Endothelial cell of umbilical vein (primary cell): ENCODE measurements around the gene GALK2. TPM values are rescaled to one million over a fixed set of nuclear protein-coding genes. Genes with fewer than 3 reads are reported as not detected.
A peak's percentile ranks its signal among the peaks of the same experiment; 100 is the strongest.

Experiments used
- BruUV-seq: library from RNA; stranded (reverse); fragments of 400-500 nt; replicated peaks from 2 replicates; lab custom pipeline; 2021; lab: Mats Ljungman, UMichigan
- CTCF ChIA-PET: fragments of 300-600, 350-600 bp; sonication (Branson Sonifier 250); formaldehyde crosslinking; loops from one replicate; lab custom pipeline; 2021; ENCODE audit warnings: antibody characterized with exemption, inconsistent platforms; lab: Charles Lee
- POLR2A ChIA-PET: fragments of 300-600, 350-600 bp; sonication (Branson Sonifier 250); formaldehyde crosslinking; loops from one replicate; lab custom pipeline; 2021; ENCODE audit warnings: antibody characterized with exemption, inconsistent platforms; lab: Charles Lee
- DNase-seq: peaks from one replicate; pipeline ENCODE4 v3.0.0-alpha.2; 2011; ENCODE audit warnings: low read depth, low spot score
- FAIRE-seq: peaks from 2 replicates; lab custom pipeline; 2011; peaks lifted over from hg19 to GRCh38; lab: Jason Lieb, UNC
- H2AFZ ChIP-seq: 2 replicates; pipeline ENCODE4 v1.6.0; 2012; ENCODE audit warnings: low read depth, low read length, control low read depth, inconsistent platforms
- H3K27ac ChIP-seq: 2 replicates; pipeline ENCODE4 v1.5.1; 2011; ENCODE audit warnings: low read depth, mild to moderate bottlenecking, control low read depth, low read length, moderate library complexity; ENCODE audit not compliant: insufficient read depth
- H3K27me3 ChIP-seq, 2 experiments: 2 replicates each; pipeline versions ENCODE4 v1.6.0 to v1.6.1; 2011; ENCODE audit warnings: low read length in 2 of 2, mixed read lengths in 1 of 2; ENCODE audit not compliant: control insufficient read depth in 2 of 2, insufficient read depth in 2 of 2
- H3K36me3 ChIP-seq, 2 experiments: 2 replicates in 1 of 2; 3 replicates in 1 of 2; pipeline ENCODE4 v1.5.1; 2011; ENCODE audit warnings: low read length in 2 of 2, mild to moderate bottlenecking in 1 of 2, moderate library complexity in 1 of 2; ENCODE audit not compliant: control insufficient read depth in 2 of 2, insufficient read depth in 2 of 2; ENCODE audit errors: extremely low read depth in 1 of 2
- H3K4me1 ChIP-seq: 3 replicates; pipeline ENCODE4 v1.5.1; 2011; ENCODE audit warnings: mild to moderate bottlenecking, low read length; ENCODE audit not compliant: control insufficient read depth, insufficient read depth; ENCODE audit errors: extremely low read depth
- H3K4me2 ChIP-seq: 2 replicates; pipeline ENCODE4 v1.6.1; 2011; ENCODE audit warnings: low read length, control low read depth, mixed read lengths; ENCODE audit not compliant: insufficient read depth
- H3K4me3 ChIP-seq, 3 experiments: fragments of 200-600 bp in 1 of 3; sonication (generic), shearing (Covaris generic) in 1 of 3; replicated peaks in 1 of 3; 2 replicates each; pipeline ENCODE4 v1.5.1; 2011 to 2016; ENCODE audit warnings: control low read depth in 3 of 3, low read length in 3 of 3, mild to moderate bottlenecking in 2 of 3, inconsistent platforms in 1 of 3, low read depth in 1 of 3, moderate library complexity in 1 of 3; ENCODE audit not compliant: insufficient read depth in 1 of 3
- H3K79me2 ChIP-seq: 2 replicates; pipeline ENCODE4 v1.6.0; 2012; ENCODE audit warnings: low read length, inconsistent platforms; ENCODE audit not compliant: control insufficient read depth, insufficient read depth
- H3K9ac ChIP-seq: replicated peaks from 2 replicates; pipeline ENCODE3; 2011; ENCODE audit warnings: low read length, control low read depth; ENCODE audit not compliant: insufficient read depth; ENCODE audit errors: extremely low read depth
- H3K9me1 ChIP-seq: replicated peaks from 3 replicates; pipeline ENCODE4 v1.6.0; 2011; ENCODE audit warnings: mild to moderate bottlenecking, low read length; ENCODE audit not compliant: control insufficient read depth, insufficient read depth; ENCODE audit errors: extremely low read depth
- H3K9me3 ChIP-seq: replicated peaks from 2 replicates; pipeline ENCODE4 v1.5.1; 2012; ENCODE audit warnings: low read length, inconsistent platforms; ENCODE audit not compliant: control insufficient read depth, insufficient read depth
- H4K20me1 ChIP-seq: replicated peaks from 2 replicates; pipeline ENCODE3; 2011; ENCODE audit warnings: mild to moderate bottlenecking, low read length; ENCODE audit not compliant: control insufficient read depth, insufficient read depth; ENCODE audit errors: extremely low read depth
- EZH2 ChIP-seq: IDR thresholded peaks from 2 replicates; pipeline ENCODE4 v1.6.1; 2012; ENCODE audit warnings: borderline replicate concordance, low read depth, mild to moderate bottlenecking, moderate library complexity, low read length, inconsistent platforms; ENCODE audit not compliant: severe bottlenecking
- FOS ChIP-seq: IDR thresholded peaks from 2 replicates; pipeline ENCODE4 v1.6.1; 2011; ENCODE audit warnings: mild to moderate bottlenecking, low read length, moderate library complexity, borderline replicate concordance; ENCODE audit not compliant: insufficient read depth
- GATA2 ChIP-seq: IDR thresholded peaks from 2 replicates; pipeline ENCODE4 v1.7.0; 2011; ENCODE audit warnings: low read depth, mild to moderate bottlenecking, moderate library complexity, mixed read lengths, low read length; ENCODE audit not compliant: insufficient read length, insufficient read depth
- POLR2A ChIP-seq: IDR thresholded peaks from 2 replicates; pipeline ENCODE4 v1.6.1; 2012; ENCODE audit warnings: low read depth, mild to moderate bottlenecking, control low read depth, low read length
- POLR2AphosphoS5 ChIP-seq: IDR thresholded peaks from 2 replicates; pipeline ENCODE4 v1.6.1; 2012; ENCODE audit warnings: low read depth, mild to moderate bottlenecking, control low read depth, low read length, moderate library complexity; ENCODE audit not compliant: insufficient read depth
- dilution Hi-C: fragments of 300-500 bp; cut with MboI; formaldehyde crosslinking; loops from one replicate; pipeline ENCODE4 v1.15.0; 2019; ENCODE audit warnings: low sequenced_read_pairs; ENCODE audit not compliant: extremely low pct_ligation_motif_present
- intact Hi-C: fragments of 100-400 bp; cut with micrococcal nuclease; formaldehyde crosslinking; loops from one replicate; pipeline ENCODE4 v1.10.0; 2022
- polyA plus RNA-seq, 4 experiments: library from polyadenylated mRNA; depleted of rRNA in 3 of 4; stranded (reverse) in 3 of 4; unstranded in 1 of 4; fragments of >200 nt; gene quantifications; 2 replicates each; pipeline versions ENCODE4 v1.2.1 to v1.2.3, GENCODE V29; 2011 to 2012; ENCODE audit warnings: missing spikeins in 1 of 4
- total RNA-seq: library from RNA; stranded (reverse); gene quantifications from 2 replicates; pipeline ENCODE4 v1.2.3, GENCODE V29; 2021
- TF ChIP-seq, protein P1 (sequence below): IDR thresholded peaks from 2 replicates; pipeline ENCODE4 v1.6.1; 2011; ENCODE audit not compliant: insufficient read depth, insufficient read length
- TF ChIP-seq, protein P2 (sequence below), 2 donors: IDR thresholded peaks; 1 replicate in 1 of 2; 2 replicates in 1 of 2; pipeline ENCODE4 v1.5.1; 2011; ENCODE audit warnings: low read length in 2 of 2, mild to moderate bottlenecking in 2 of 2, moderate library complexity in 2 of 2, control low read depth in 1 of 2, inconsistent platforms in 1 of 2, low read depth in 1 of 2; ENCODE audit not compliant: insufficient read depth in 1 of 2; ENCODE audit errors: extremely low read depth in 1 of 2

The GALK2 gene
- total and polyA plus RNA-seq, 2 donors (not counting 3 experiments of a cell fraction or from before 2014, with no cell fraction given): 19.9 to 31.3 TPM

DNA sequence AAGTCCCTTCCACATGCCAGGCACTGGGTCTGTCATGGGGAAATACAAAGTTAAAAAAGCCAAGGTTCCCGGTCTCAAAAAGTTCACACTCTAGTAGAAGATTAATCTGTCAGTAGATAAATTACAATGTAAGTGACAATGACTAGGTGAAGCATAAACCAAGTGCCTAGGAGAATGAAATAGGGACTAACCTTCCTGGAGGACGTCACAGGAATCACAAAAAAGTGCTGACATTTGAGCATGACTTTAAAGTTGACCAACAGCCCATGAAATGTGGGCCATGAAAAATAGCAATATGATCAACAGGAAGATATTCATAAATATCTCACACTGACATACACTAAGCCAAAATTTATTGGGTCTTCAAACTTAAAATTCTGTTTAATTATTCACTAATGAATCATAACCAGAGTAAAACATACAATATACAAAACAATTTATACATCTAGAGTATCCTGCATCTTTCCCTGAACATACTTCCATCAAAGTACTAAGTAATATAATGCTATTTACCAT is 34.6 kb upstream of the GALK2 start:
- no peaks in the 10 kb centered on the region for H3K9me3 ChIP-seq
- H3K27me3 ChIP-seq: no peaks in the 10 kb centered on the region
- H3K4me3 ChIP-seq: peak overlapping the region in 1 of 3 experiments; percentile 17
- TSS peak; percentile 75 for BruUV-seq
- H4K20me1 ChIP-seq: no peaks in the 10 kb centered on the region
- peaks cover 50% of the 10 kb centered on the region for H3K4me1 ChIP-seq
- H2AFZ ChIP-seq: no peak overlapping the region
- ChIA-PET CTCF (interaction anchor here (1.1 kb wide), 1 partner anchor 10 kb away, joined by 11 read pairs; no protein-coding TSS in a partner anchor), POLR2A (no interaction called here)
- intact Hi-C loops (loop anchor here (5.0 kb wide), 1 partner anchor 568 kb away; no protein-coding TSS in a partner anchor), dilution Hi-C loops (no loop called here)
- no peaks in the 10 kb centered on the region for H3K9me1 ChIP-seq
- TF ChIP-seq EZH2 (no peak), POLR2AphosphoS5 (no peak), GATA2 (no peak), POLR2A (no peak), FOS (no peak)
- TF ChIP-seq, protein P1, sequence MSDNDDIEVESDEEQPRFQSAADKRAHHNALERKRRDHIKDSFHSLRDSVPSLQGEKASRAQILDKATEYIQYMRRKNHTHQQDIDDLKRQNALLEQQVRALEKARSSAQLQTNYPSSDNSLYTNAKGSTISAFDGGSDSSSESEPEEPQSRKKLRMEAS: no peak
- TF ChIP-seq, protein P2, sequence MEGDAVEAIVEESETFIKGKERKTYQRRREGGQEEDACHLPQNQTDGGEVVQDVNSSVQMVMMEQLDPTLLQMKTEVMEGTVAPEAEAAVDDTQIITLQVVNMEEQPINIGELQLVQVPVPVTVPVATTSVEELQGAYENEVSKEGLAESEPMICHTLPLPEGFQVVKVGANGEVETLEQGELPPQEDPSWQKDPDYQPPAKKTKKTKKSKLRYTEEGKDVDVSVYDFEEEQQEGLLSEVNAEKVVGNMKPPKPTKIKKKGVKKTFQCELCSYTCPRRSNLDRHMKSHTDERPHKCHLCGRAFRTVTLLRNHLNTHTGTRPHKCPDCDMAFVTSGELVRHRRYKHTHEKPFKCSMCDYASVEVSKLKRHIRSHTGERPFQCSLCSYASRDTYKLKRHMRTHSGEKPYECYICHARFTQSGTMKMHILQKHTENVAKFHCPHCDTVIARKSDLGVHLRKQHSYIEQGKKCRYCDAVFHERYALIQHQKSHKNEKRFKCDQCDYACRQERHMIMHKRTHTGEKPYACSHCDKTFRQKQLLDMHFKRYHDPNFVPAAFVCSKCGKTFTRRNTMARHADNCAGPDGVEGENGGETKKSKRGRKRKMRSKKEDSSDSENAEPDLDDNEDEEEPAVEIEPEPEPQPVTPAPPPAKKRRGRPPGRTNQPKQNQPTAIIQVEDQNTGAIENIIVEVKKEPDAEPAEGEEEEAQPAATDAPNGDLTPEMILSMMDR (IDR thresholded peaks at IDR 0.05; ENCODE audit: extremely low read depth in 1 of 2, insufficient read depth in 1 of 2, low read depth in 1 of 2, low read length in 2 of 2): no peak
- H3K27ac ChIP-seq: peak overlapping the region; percentile 97
- H3K36me3 ChIP-seq: peaks cover 0 to 16% of the 10 kb centered on the region in 2 experiments
- peak overlapping the region; percentile 74 for H3K9ac ChIP-seq
- FAIRE-seq: no peak
- DNase-seq: no peak
- peak overlapping the region; percentile 86 for H3K4me2 ChIP-seq
- peaks cover 7% of the 10 kb centered on the region for H3K79me2 ChIP-seq
